Stomach (tissue), 9 donors: ENCODE measurements around the gene MYH9. TPM values are rescaled to one million over a fixed set of nuclear protein-coding genes. Genes with fewer than 3 reads are reported as not detected.

Experiments used
- DNase-seq, 2 donors: peaks; one replicate each; pipeline versions ENCODE4 v3.0.0 to v3.0.0-alpha.2; 2013 to 2019
- H3K27ac ChIP-seq, 5 donors: fragments of 200-600 bp in 4 of 5; sonication (generic) in 4 of 5; one replicate each; pipeline ENCODE4 v1.5.1; 2013 to 2019; ENCODE audit warnings: mild to moderate bottlenecking in 1 of 5, moderate library complexity in 1 of 5
- H3K27me3 ChIP-seq, 3 donors: fragments of 200-600 bp; sonication (generic); one replicate each; pipeline ENCODE4 v1.5.1; 2017 to 2019; ENCODE audit warnings: mixed run types in 1 of 3
- H3K36me3 ChIP-seq, 4 donors: fragments of 200-600 bp; sonication (generic); 1 replicate in 3 of 4; 2 replicates in 1 of 4; pipeline ENCODE4 v1.5.1; 2016 to 2019
- H3K4me1 ChIP-seq, 4 donors: fragments of 200-600 bp; sonication (generic); one replicate each; pipeline ENCODE4 v1.5.1; 2016 to 2019
- H3K4me3 ChIP-seq, 4 donors: fragments of 200-600 bp; sonication (generic) in 3 of 4; one replicate each; pipeline ENCODE4 v1.5.1; 2016 to 2019; ENCODE audit warnings: mild to moderate bottlenecking in 1 of 4
- H3K9me3 ChIP-seq, 4 donors: fragments of 200-600 bp; sonication (generic); one replicate each; pipeline ENCODE4 v1.5.1; 2016 to 2019
- CTCF ChIP-seq, 7 experiments: fragments of 450-650 bp in 4 of 7; fragments of 200-600 bp in 3 of 7; sonication (generic) in 3 of 7; IDR thresholded peaks; one replicate each; pipeline ENCODE4 v1.5.1; 2016 to 2019; ENCODE audit warnings: antibody characterized with exemption in 7 of 7, control low read depth in 2 of 7, mild to moderate bottlenecking in 1 of 7
- EP300 ChIP-seq: sonication (generic); formaldehyde crosslinking; IDR thresholded peaks from one replicate; pipeline ENCODE4 v1.6.1; 2017; ENCODE audit warnings: antibody characterized with exemption
- POLR2A ChIP-seq, 4 donors: fragments of 450-650 bp; IDR thresholded peaks; one replicate each; pipeline ENCODE4 v1.6.1; 2016; ENCODE audit warnings: antibody characterized with exemption in 4 of 4, control low read depth in 2 of 4, mild to moderate bottlenecking in 1 of 4, moderate library complexity in 1 of 4
- POLR2AphosphoS5 ChIP-seq, 3 donors: sonication (generic); formaldehyde crosslinking; IDR thresholded peaks; one replicate each; pipeline ENCODE4 v1.6.1; 2016; ENCODE audit warnings: antibody characterized with exemption in 3 of 3
- WGBS, 5 donors: extraction: QIAGEN DNeasy Blood & Tissue Kit in 3 of 5; methylation state at CpG; one replicate each; pipeline versions ENCODE4 v1.1.5 to v1.1.7; 2013 to 2018; 5-methylcytosine and 5-hydroxymethylcytosine counted together
- intact Hi-C: fragments of 100-400 bp; cut with DNase I; formaldehyde crosslinking; loops from one replicate; pipeline ENCODE4 v1.15.1; 2023; ENCODE audit warnings: low total_unique reads
- polyA plus RNA-seq, 3 donors: library from polyadenylated mRNA; stranded (reverse); fragments of 200-250 nt; gene quantifications; one replicate each; pipeline ENCODE4 v1.2.3, GENCODE V29; 2013
- total RNA-seq, 5 donors: library from RNA; depleted of rRNA; stranded (reverse); fragments of >200 nt; gene quantifications; one replicate each; pipeline versions ENCODE4 v1.1.0 to v1.2.3, GENCODE V29; 2014 to 2016
- donor health status: healthy with polysubstance abuse.
- donor health status: Bipolar disorder and iron deficiency.
- donor health status: healthy.

MYH9 gene
- total and polyA plus RNA-seq, 8 donors, result 46.7 to 620 (median 197) TPM

GRCh38 chr22:36306227-36306626, 81.5 kb downstream of the MYH9 start:
- H3K36me3 ChIP-seq, result peaks cover 96 to 100% (median 100%) of the 10 kb centered on the region in 4 donors
- H3K27ac ChIP-seq, result peak overlapping the region in 2 of 5 donors; percentile 76 to 77
- H3K27me3 ChIP-seq, result no peaks in the 10 kb centered on the region
- H3K4me1 ChIP-seq, result peaks cover 4 to 42% (median 23%) of the 10 kb centered on the region in 4 donors
- no peaks in the 10 kb centered on the region for H3K9me3 ChIP-seq
- no peak overlapping the region for H3K4me3 ChIP-seq
- TF ChIP-seq POLR2AphosphoS5 (IDR thresholded peaks at IDR 0.05) (no peak), POLR2A (IDR thresholded peaks at IDR 0.05) (no peak), EP300 (no peak), CTCF (IDR thresholded peaks at IDR 0.05) (no peak)
- WGBS, 5 donors, result 80 to 92% (median 87%) methylated on average over 15 to 18 of the region's 18 CpGs
- intact Hi-C loops, result no loop called here
- no peak for DNase-seq

GRCh38 chr22:36305813-36306212, 82.0 kb downstream of the MYH9 start:
- Histone ChIP-seq H3K4me3 (no peak overlapping the region), H3K27me3 (no peaks in the 10 kb centered on the region), H3K36me3 (peaks cover 96 to 100% (median 100%) of the 10 kb centered on the region in 4 donors), H3K4me1 (peaks cover 7 to 45% (median 24%) of the 10 kb centered on the region in 4 donors), H3K27ac (peak overlapping the region in 2 of 5 donors; percentile 76 to 77), H3K9me3 (no peaks in the 10 kb centered on the region)
- TF ChIP-seq POLR2AphosphoS5 (IDR thresholded peaks at IDR 0.05) (no peak), POLR2A (IDR thresholded peaks at IDR 0.05) (no peak), EP300 (no peak), CTCF (IDR thresholded peaks at IDR 0.05) (no peak)
- WGBS, 5 donors, result 82 to 99% (median 92%) methylated on average over 9 to 19 of the region's 19 CpGs
- no peak for DNase-seq
- intact Hi-C loops, result no loop called here

- Histone ChIP-seq H3K4me1 (peaks cover 7 to 45% (median 24%) of the 10 kb centered on the region in 4 donors), H3K36me3 (peaks cover 97 to 100% (median 100%) of the 10 kb centered on the region in 4 donors), H3K27ac (peak overlapping the region in 4 of 5 donors; percentile 35 to 77 (median 70)), H3K27me3 (no peaks in the 10 kb centered on the region), H3K9me3 (no peaks in the 10 kb centered on the region), H3K4me3 (no peak overlapping the region)
- WGBS, 5 donors, result 54 to 61% (median 57%) methylated on average over 10 of the region's 10 CpGs
- intact Hi-C loops, result loop anchor here (5.0 kb wide), 1 partner anchor 168 kb away; no protein-coding TSS in a partner anchor
- DNase-seq, result no peak
- TF ChIP-seq EP300 (no peak), CTCF (IDR thresholded peaks at IDR 0.05) (no peak), POLR2A (IDR thresholded peaks at IDR 0.05) (no peak), POLR2AphosphoS5 (IDR thresholded peaks at IDR 0.05) (no peak)
Observed at GRCh38 chr22:36304429-36304828, 83.3 kb downstream of the MYH9 start.

GRCh38 chr22:36303874-36304273, 83.9 kb downstream of the MYH9 start:
- H3K9me3 ChIP-seq, result no peaks in the 10 kb centered on the region
- intact Hi-C loops, result loop anchor here (5.0 kb wide), 1 partner anchor 168 kb away; no protein-coding TSS in a partner anchor
- H3K4me3 ChIP-seq, result no peak overlapping the region
- peaks cover 97 to 100% (median 100%) of the 10 kb centered on the region in 4 donors for H3K36me3 ChIP-seq
- peak; percentile 44 to 54 for DNase-seq
- no peak for TF ChIP-seq CTCF (IDR thresholded peaks at IDR 0.05)
- no peak for TF ChIP-seq POLR2AphosphoS5 (IDR thresholded peaks at IDR 0.05)
- no peak for TF ChIP-seq POLR2A (IDR thresholded peaks at IDR 0.05)
- no peak for TF ChIP-seq EP300
- H3K4me1 ChIP-seq, result peaks cover 7 to 45% (median 24%) of the 10 kb centered on the region in 4 donors
- H3K27ac ChIP-seq, result peak overlapping the region in 4 of 5 donors; percentile 35 to 77 (median 70)
- WGBS, 5 donors, result 28 to 60% (median 49%) methylated on average over 13 of the region's 13 CpGs
- H3K27me3 ChIP-seq, result no peaks in the 10 kb centered on the region
